TTC549 (cell line): Measurements from ENCODE around the gene FILIP1.
"Not testable (repeated sequence)": the region's sequence is repeated elsewhere in the genome, so short reads cannot be mapped to it uniquely, and the experiment has no call there.

Experiments
- FAIRE-seq: peaks from 2 replicates; lab custom pipeline; 2012; peaks lifted over from hg19 to GRCh38; lab: Jason Lieb, UNC

The FILIP1 gene

DNA sequence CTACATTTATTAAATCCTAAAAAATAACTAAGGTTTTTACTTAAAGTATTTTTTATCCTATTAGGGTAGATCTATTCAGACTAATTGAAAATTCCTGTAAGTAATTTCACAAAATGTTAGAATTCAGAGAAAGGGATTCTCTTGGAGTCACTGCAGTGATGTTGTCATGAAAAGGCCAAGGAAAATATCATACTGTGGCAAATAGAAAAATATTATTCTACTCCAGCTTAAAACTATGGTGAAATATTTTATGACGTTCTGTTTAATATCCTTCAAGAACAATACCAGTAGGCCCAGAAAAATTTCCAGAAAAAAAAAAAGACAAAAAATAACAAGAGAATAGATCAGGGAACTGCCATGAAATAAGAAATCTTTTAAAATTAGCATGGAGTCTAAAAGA, 73.6 kb downstream of the FILIP1 start:
- no peak for FAIRE-seq

DNA sequence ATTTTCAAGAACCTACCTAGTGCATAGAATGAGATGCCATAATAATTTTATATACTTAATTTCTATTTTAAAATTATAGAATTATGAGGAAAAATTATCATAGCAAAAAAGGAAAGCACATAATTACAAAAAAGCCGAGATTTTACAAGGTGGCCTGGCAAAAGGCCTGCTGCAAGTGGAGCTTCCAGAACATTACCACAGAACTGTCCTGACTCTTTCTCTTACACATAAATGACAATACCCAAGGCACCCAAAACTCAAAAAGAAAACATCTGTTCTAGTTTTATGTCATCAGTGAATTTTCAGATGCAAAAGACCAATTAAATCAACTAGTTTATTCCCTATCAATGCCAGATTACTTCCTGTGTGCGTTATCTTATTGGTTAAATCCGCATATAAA, 74.2 kb downstream of the FILIP1 start:
- no peak for FAIRE-seq

DNA sequence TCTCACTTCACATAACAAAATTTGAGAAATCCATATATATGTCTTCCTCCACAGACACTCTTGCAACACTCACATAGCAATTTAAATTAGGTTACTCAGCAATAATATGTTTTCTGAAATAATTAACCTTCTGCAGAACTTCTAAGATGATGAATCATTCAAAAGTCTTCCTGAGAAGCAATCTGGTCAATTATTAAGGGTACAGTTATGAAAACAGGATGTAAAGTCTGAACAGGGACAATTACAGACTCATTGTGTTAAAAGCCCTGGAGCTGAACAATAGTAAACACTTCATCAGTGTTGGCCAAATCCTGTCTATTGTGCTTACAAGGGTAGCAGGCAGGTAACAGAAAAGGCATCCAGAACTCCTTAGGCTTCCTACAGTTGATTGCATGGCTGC, 75.4 kb downstream of the FILIP1 start:
- no peak for FAIRE-seq

DNA sequence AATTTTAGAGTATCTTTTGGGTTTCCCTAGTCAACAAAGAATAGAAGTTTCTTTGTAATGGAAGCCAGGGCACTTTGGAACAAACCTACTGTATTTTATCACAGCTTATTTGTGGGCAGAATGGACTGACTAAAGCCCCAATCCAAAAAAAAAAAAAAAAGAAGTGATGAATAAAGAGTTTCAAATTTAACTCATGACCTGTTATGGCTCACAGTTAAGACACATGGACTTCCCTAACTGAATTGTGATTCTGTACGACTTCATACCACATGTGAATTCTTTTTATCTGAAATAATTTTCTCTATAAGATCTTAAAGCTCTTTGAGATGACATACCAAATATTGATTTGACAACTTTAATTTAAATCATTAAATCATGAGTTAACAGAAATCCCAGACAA, 77.2 kb downstream of the FILIP1 start:
- no peak for FAIRE-seq

DNA sequence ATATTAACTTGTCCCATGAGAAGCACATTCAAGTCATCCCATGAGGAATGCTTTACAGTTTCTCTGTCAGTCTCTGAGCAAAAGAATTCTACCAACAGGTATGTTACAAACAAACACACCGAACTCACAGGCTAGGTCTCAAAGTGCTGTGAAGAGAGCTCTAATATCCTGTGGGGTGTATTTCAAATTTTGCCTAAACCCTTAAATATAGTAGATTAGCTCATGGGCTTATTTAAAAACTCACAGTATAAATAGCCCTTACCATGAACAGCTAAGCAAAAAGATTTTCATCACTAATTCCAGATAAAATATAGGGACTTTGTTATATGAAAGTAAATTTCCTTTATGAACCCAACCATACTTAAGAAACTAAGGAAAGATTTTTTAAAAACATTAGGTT, 77.8 kb downstream of the FILIP1 start:
- FAIRE-seq, result no peak

DNA sequence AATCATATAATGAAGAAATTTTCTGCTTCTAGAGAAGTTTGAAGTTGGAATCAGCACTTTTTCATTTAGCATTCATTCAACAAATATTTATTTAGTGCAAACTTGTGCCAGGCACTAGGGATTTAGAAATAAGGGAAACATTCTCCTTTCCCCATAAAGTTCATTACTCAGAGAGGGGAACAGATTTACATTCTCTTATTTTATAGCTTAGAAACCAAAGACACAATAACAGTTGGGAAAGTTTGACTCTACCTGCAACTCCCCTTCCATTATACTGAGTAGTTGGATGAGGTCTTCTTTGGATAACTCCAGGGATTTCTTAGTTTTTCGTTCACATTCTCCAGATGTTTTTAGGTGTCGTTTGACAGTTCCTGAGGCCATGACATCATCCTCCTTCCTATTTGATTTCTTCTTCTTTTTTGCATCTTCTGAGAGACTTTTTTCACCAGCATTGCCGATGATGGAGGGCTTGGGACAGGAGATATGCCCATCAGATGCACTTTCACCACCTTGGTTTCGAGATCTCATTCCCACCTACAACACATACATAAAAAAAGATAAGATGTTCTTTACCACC, 79.1 kb downstream of the FILIP1 start:
- no peak for FAIRE-seq

DNA sequence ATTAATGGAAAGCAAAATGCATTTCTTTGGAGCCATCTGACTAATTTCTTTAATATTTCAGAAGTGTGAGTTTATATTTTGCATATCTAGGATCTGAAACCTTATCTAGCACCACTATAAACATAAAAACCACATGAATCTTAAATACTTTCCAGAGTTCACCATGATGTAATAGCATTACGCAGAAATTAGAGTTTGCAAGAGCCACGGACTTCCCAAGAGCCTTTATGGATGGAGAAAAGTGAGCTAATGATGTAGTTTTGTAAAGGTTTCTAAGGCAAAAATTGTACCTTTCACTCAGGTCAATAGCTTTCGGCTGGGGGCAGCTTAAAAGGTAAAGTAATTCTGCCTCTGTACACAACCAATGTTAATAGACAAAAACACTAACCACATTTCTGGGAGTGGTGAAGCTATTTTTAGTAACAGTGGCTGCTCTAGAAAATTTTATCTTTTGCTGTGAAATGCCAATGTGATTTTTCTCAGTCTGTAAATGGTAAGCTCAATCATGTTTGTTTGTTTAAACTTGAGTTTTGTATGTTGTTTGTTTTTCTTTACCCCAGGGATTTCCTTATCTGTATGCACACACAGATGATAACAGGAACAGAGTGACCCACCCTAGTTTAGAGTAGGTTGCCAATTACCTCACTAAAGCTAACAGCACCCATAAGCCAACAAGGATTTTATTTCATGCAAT, 80.5 kb downstream of the FILIP1 start:
- no peak for FAIRE-seq

DNA sequence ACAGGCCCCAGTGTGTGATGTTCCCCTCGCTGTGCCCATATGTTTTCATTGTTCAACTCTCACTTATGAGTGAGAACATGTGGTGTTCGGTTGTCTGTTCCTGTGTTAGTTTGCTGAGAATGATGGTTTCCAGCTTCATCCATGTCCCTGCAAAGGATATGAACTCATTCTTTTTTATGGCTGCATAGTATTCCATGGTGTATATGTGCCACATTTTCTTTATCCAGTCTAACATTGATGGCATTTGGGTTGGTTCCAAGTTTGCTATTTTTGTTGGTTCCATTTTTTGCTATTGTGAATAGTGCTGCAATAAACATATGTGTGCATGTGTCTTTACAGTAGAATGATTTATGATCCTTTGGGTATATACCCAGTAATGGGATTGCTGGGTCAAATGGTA, 83.0 kb downstream of the FILIP1 start:
- not testable (repeated sequence) for FAIRE-seq

DNA sequence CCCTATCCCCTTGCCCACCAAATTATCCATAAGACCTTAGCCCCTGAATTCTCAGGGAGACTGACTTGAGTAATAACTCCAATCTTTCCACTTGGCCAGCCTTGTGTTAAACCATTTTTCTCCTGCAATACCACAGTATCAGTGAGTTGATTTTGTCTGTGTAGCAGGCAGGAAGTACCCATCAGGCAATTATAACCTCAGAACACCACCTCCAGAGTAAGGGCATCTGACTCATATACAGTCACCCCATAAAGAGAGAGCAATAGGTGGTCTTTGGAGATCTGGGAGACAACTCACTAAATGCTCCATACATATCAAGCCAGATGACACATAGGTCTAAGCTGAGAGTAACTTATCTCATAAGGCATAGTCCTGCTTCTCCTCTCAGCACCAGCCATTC, 83.7 kb downstream of the FILIP1 start:
- no peak for FAIRE-seq

DNA sequence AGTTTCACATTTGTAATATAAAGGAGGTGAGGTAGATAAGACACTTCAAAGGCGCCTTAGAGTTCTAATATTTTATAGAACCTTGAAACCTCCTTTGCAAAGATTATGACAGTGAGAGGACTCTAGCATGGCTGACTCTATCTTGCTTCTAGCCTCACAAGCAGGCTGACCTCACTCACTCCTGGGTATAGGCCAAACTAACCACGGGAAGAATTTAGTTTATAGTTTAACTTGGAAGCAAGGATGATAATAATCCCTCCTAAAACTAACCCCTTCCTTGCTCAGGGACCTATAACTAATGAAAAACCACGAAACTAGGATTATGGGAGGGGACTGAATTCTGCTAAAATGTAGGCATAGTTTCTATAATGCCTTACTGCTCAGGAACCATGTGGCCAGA, 84.3 kb downstream of the FILIP1 start:
- no peak for FAIRE-seq

DNA sequence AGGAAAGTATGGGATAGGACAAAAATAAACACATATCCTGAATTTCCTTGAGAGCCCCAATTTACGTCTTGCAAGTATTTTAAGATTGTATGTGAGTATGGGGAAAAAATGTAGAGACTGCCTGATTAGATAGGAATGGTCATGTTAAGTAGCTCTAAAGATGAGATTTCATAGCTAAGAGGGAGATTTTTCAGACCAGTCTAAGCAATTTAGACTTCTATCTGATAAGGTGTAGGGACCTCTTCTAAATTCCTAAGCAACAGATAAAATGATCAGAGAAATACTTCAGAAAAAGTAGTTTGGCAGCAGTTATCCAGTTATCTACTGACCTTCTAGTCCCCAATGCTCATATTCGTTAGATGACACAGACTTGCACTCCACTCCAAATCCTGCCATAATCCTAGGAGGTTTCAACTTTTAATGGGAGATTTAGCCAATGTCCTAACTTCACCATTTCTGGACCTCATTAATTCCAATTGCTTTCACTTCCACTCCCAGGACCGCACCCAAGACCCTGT, 90.0 kb downstream of the FILIP1 start:
- no peak for FAIRE-seq

DNA sequence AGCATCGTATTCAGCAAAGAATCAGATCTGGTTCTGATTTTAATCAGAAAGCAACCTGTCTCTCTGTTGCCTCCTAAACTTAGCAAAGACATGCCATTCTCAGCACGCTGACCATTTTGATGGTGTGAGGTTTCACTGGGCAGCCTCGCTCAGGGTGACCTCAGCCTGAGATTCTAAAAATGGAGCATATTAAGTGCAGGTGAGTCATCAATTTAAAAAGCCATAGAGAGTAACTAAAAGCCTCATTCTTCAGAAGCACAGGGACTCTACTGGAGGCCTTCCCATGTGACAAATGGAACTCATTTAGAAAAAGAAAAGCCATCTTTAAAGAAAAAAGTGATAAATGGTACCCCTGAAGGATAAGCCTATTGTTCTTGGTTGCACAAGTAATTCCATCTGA, 91.3 kb downstream of the FILIP1 start:
- FAIRE-seq, result no peak

DNA sequence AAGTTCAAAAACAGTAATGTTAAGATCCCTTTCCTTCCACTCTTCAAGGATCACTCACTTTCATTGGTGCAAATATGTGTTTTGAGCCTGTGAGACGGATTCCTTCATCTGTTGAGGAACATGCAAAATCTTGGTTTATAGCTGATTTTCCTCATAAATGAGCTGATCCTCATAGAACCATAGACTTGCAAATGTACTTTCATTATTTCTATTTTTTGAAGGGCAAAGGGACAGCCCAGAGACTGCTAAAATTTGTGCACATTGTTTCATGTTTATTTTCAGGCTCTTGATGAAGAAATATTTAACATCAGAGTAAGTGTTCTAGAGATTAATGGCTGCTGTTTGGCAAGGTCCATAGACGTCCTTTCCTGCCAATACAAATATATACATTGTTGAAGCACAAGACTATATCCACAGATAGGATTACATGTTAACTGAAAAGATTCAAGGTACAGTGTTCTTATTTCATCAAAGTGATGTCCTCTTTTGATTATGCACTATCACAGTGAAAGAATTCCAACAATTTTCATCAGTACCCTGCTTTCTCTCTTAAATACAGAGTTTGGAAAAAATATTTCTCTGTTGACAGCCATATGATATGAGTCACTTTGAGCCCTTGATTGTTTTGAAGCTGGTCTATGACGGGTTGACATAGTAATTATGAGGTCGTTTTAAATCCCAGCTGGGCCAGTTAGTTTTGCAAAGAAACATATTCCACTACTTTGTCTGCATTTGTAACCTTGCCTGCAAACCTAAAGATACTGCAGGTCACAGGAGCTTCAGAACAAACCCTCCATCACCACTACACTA, 95.7 kb downstream of the FILIP1 start:
- FAIRE-seq, result no peak

DNA sequence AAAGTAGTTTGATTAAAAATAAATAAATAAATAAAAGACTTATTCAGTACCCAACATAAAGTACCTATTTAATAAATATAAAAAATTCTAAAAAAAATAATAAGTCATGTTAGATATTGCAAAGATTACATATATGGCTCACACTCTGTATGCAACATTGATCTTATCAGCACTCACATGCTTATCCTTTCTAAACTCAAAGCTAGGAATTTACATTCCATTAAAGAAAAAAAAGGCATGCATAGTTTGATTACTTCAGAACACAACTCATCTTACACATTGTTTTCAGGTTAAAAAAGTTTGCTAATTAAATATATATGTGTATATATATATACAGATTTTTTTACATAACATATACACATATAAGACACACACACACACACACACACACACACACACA, 96.4 kb downstream of the FILIP1 start:
- no peak for FAIRE-seq

DNA sequence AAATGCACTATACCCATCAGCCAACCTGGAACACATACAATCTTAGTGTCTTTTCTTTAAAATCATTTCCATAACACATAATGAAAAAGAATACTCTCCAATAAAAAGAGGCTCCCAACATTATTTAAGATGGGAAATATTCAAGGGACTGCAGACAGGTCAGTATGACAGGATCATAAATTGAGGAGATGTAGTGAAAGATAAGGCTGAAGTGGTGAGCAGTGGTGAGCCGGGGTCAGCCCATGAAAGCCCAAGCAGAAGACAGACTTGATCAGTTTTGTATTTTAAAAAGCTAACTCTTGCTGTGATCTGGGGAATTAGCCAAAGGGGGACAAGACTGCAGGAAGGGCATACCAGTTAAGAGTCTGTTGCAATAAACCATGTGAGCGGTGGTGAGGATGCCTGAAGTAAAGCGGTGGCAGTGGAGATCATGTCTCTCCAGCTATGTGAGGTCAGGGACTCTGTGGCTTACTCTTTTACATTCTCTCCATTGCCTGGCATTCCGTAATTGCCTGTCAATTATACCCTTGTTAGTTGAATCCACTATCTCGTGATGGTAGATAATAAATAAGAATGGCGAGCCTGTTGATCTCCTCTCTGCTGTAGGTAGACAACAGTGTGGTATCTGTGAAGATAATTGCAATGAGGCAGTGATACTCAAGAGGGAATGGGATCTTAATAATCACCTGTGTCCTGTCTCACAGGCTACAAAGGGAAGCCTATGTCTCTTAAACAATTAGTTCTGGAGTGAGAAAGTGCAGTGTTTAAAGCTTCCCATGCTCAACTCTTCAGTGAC, 97.4 kb downstream of the FILIP1 start:
- no peak for FAIRE-seq

DNA sequence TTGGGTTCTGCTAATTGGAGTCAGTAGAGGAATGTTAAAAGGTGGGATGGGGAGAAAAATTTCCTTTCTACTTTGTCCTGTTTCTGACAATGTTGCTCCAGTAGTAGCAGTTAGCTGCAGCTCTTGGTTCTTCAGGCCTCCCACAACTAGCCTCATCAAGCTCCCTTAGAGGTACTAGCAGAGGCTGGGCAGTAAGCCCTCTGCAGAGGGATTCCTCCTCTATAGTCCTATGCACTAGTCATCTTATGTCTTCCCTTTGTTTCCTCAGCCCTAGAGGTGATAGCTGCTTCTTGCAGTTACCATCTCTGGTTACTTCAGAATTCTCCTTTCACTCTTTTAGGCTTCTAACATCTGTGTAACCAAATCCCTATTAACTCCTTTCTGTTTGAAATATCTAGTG, 99.8 kb downstream of the FILIP1 start:
- FAIRE-seq, result no peak

DNA sequence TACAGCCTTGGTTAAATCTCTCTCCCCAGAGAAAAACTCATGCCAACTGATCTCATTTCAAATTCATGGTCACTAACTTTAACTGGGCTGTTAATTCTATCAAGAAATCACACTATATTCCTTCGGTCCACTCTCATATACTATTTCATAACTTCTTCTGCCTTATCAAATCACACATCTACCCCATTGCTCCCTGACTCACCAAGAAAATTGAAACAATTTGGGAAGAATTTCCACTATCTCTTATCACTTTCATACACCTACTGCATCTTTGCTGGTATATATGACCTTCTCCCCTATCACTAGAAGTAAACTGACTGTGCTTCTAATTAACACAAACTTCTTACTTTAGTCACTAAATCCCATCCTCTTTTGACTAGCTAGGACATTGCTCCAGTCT, 102.3 kb downstream of the FILIP1 start:
- no peak for FAIRE-seq

DNA sequence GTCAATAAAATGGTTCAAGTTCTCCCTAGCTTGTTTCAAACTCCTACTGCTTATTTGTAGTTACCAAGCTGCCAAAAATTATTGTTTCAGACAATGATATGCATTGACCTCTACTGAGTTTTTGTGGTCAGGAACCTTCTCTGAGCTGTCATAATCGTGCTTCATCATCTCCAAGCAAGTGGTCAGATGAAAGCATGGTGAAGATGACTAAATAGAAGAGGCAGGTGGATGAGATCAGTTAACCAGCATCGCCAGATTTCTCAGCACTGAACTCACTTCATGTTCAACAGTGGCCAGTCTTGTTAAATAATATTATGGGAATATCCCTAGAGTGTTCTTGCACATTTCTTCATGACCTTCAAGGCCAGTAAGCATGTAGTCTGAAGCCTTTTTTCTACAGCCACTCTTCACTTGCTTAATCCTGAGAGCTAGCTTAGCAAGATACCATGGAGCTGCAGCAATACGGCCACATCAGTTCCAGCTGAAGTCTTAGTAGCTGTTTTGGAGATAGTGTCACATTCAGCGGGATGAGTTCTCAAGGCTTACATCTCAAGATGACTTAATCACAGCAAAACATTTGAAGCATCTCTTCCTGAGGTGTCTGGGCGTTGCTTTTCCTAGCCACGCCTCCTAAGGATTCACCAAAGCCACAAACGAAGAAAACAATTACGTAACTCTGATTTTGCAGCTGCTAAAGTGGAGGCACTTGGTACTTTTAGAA, 107.4 kb downstream of the FILIP1 start:
- no peak for FAIRE-seq

DNA sequence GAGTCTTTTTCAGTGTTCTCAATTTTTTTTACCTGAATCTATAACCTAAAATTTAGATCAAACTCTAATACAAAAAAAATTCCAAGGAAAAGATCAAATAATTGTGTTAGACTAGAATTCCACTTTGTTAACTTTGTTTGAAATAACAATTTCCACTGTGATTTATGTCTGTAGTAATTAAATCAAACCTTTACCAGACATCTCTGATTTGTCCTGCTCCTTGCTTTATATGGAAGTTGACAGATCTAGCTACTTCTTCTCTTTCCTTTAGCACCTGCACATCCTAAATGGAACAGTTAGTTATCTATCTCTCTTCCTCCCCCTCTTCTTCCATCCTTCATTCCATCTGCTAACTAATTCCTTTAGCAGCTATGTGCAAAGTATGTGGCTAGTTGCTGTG, 109.5 kb downstream of the FILIP1 start:
- no peak for FAIRE-seq

DNA sequence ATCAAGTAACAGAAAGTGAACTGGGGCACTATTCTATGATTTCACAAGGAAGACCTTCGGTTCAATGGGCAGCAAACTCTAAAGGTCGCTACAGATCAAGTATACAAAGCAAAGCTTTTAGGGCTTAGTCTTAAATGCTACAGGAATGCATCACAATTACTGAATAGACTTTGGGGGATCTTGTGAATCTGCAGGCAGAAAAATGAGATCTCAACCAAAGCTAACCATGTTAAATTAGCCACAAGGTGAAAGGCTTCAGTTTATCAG, 111.0 kb downstream of the FILIP1 start:
- no peak for FAIRE-seq

DNA sequence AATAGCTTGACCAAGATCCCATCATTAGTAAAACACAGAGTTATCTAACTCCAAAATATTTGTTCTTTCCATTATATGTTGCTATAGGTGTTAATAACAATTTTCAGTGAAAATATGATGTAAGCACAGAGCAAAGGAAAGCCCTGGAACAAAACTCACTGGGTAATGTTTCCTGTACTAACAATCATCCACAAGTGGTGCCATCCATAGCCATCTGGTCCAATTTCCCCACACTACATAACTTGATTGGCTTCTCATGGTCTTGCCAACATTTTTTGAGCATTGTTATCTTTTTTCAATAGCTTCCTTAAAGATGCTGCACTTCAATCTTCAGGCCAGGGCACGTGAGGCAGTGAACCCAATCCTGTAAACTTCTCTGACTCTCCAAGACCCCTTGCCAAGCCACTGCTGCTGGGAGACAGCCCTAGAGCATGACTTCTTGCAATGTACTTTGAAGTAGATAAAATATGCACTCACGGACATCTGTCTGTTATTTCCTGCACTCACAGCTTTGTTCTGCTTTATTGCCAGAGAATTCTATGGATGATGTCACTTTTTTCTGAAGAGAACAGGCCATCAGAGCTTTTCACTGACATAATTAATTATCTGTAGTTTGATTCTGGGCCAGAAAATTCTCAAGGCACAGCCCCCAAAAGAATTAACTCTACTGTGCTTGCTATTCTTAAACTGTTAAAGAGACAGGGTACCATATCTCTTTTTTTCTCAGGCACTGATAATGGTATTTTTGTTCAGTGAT, 111.5 kb downstream of the FILIP1 start:
- FAIRE-seq, result no peak

DNA sequence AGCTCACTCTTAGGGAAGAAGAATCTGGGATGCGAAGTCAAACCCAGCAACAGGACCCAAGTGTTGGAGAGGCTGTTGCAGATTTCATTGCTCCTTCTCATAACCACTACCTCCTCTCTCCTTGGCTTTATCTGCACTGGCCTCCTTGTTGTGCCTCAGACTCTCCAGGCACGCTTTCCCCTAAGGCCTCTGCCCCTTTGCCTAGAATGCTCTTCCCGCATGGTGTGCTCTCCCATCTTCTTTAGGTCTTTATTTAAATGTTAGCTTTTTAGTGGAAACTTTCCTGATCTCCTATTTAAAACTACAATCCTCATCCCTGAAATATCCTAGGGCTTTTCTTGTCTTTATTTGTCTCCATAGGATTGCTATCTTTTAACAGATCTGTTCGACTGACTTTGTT, 114.1 kb downstream of the FILIP1 start:
- FAIRE-seq, result no peak
